Endothelial cell (in vitro differentiated cells): Measurements from ENCODE around the gene EML2. TPM values are rescaled to one million over a fixed set of nuclear protein-coding genes. Genes with fewer than 3 reads are reported as not detected.

Experiments used
- DNase-seq: peaks from one replicate; pipeline ENCODE4 v3.0.0; 2021; ENCODE audit warnings: low spot score
- H3K27ac Mint-ChIP-seq: one replicate; pipeline ENCODE4 v1.8.0; 2021; ENCODE audit warnings: mixed read lengths, inconsistent platforms; ENCODE audit not compliant: unreplicated experiment
- H3K27me3 Mint-ChIP-seq: one replicate; pipeline ENCODE4 v1.8.0; 2021; ENCODE audit warnings: mild to moderate bottlenecking, moderate library complexity, mixed read lengths, inconsistent platforms; ENCODE audit not compliant: unreplicated experiment
- H3K36me3 Mint-ChIP-seq: one replicate; pipeline ENCODE4 v1.8.0; 2021; ENCODE audit warnings: mild to moderate bottlenecking, low read depth, mixed read lengths, inconsistent platforms; ENCODE audit not compliant: unreplicated experiment
- H3K4me1 Mint-ChIP-seq: one replicate; pipeline ENCODE4 v1.8.0; 2021; ENCODE audit warnings: mild to moderate bottlenecking, mixed read lengths, inconsistent platforms; ENCODE audit not compliant: unreplicated experiment
- H3K4me3 Mint-ChIP-seq: one replicate; pipeline ENCODE4 v1.8.0; 2021; ENCODE audit warnings: mild to moderate bottlenecking, mixed read lengths, inconsistent platforms; ENCODE audit not compliant: unreplicated experiment
- H3K9me3 Mint-ChIP-seq: one replicate; pipeline ENCODE4 v1.8.0; 2021; ENCODE audit warnings: mixed read lengths, inconsistent platforms; ENCODE audit not compliant: unreplicated experiment
- total RNA-seq: library from RNA; stranded (reverse); fragmentation: NEBNext Ultra II Directional; extraction: Animal tissue kit (Norgen Biotek cat#: 25700); gene quantifications from one replicate; pipeline ENCODE4 v1.2.1, GENCODE V29; 2021; ENCODE audit not compliant: unreplicated experiment
- TF ChIP-seq, protein P1 (sequence below): fragments of 200-600 bp; sonication (generic); IDR thresholded peaks from one replicate; pipeline ENCODE4 v1.5.0; 2021; ENCODE audit warnings: antibody characterized with exemption; ENCODE audit not compliant: unreplicated experiment

EML2 gene
- total RNA-seq, 1 donor from 2014 or later: 20.3 TPM

DNA sequence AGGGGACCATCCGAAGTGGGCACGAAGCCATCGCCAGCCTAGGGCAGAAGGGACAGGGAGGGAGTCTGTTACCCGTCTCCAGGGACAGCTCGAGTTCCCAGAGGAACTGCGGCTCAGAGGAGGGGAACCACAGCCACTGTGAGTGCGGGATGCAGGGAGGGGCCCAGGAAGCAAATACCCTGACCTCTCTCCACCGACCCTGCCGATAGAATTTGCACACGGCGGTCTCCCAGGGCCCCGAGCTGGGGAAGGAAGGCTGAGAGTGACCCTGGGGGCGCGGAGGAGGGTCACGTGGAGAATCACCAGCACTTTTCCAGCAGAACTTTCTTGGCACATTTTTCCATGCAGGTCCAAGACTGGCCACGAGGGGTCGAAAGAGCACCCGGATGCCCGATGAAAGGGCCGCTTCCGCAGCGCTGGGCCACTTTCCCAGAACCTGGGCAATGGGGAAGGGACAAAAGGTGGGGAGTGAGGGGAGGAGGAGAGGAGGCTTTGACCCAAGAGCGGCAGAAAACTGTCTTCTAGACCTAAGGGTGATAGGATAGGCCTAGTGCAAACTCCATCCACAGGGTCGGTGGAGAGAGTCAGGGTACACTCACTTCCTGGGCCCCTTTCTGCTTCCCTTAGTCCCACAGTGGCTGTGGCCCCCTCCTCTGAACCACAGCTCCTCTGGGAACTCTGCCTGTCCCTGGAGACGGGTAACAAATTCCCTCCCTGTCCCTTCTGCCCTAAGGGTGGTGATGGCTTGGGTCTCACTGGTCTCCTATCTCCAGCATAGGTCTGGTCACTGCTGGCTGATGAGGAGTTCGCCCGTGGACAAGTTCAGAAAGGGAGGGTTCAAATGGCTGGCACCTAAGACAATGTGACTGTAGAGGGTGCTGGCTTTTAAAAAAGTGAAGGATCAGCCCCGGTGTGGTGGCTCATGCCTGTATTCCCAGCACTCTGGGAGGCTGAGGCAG lies 31.8 kb downstream of the EML2 start:
- Mint-ChIP-seq H3K36me3 (peaks cover 13% of the 10 kb centered on the region), H3K4me3 (peak overlapping the region; percentile 71), H3K4me1 (peaks cover 9% of the 10 kb centered on the region), H3K9me3 (no peaks in the 10 kb centered on the region), H3K27ac (peak overlapping the region; percentile 67), H3K27me3 (peaks cover 7% of the 10 kb centered on the region)
- TF ChIP-seq, protein P1, sequence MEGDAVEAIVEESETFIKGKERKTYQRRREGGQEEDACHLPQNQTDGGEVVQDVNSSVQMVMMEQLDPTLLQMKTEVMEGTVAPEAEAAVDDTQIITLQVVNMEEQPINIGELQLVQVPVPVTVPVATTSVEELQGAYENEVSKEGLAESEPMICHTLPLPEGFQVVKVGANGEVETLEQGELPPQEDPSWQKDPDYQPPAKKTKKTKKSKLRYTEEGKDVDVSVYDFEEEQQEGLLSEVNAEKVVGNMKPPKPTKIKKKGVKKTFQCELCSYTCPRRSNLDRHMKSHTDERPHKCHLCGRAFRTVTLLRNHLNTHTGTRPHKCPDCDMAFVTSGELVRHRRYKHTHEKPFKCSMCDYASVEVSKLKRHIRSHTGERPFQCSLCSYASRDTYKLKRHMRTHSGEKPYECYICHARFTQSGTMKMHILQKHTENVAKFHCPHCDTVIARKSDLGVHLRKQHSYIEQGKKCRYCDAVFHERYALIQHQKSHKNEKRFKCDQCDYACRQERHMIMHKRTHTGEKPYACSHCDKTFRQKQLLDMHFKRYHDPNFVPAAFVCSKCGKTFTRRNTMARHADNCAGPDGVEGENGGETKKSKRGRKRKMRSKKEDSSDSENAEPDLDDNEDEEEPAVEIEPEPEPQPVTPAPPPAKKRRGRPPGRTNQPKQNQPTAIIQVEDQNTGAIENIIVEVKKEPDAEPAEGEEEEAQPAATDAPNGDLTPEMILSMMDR: peak; percentile 94
- peak; percentile 85 for DNase-seq

DNA sequence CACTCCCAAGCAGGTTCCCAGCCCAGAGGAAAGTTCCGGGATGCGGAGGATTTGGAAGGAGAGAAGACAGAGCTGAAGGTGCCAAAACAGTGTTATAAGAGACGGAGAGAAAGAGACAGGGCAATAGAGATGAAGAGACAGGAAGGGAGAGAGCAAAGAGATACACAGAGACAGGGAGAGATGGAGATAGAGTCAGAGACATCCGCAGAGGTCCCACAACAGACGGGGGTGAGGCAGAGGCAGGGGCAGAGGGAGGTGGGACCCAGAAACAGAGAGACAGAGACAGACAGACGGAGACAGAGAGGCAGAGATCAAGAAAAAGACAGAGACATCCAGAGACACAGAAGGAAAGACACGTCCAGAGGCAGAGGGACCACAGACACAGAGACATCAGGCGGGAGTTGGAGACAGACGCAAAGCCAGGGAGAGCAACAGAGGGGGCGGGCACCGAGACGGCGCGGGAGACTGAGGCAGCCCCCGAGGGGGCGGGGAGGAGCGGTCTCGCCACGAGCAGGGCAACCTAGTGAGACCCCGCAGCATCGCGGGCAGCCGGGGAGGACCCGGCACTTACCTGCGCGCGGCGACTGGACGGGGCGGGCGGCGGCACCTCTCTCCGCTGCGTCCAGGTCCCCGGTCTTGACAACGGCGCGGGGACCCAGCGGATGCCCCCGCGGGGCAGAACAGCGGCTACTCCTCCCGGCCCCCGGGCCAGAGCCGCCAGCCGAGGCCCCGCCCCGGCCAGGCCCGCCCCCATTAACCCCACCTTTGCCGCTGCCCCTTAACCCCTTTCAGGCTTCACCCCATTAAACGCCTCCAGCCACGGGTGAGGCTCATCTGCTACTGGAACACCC lies 37.4 kb downstream of the EML2 start, which contains the start of gene GPR4:
GPR4 (minus strand) TSS at position 689 of the 851 bp plus-strand sequence. CDS start 10,346 bp downstream, outside the sequence.
- peaks cover 53% of the 10 kb centered on the region for H3K4me1 Mint-ChIP-seq
- TF ChIP-seq, protein P1: no peak
- H3K4me3 Mint-ChIP-seq: peak within 1 kb of the TSS; percentile 100
- peaks cover 17% of the 10 kb centered on the region for H3K27me3 Mint-ChIP-seq
- DNase-seq: peak; percentile 64
- H3K9me3 Mint-ChIP-seq: no peaks in the 10 kb centered on the region
- H3K36me3 Mint-ChIP-seq: peaks cover 7% of the 10 kb centered on the region
- H3K27ac Mint-ChIP-seq: peak within 1 kb of the TSS; percentile 96

DNA sequence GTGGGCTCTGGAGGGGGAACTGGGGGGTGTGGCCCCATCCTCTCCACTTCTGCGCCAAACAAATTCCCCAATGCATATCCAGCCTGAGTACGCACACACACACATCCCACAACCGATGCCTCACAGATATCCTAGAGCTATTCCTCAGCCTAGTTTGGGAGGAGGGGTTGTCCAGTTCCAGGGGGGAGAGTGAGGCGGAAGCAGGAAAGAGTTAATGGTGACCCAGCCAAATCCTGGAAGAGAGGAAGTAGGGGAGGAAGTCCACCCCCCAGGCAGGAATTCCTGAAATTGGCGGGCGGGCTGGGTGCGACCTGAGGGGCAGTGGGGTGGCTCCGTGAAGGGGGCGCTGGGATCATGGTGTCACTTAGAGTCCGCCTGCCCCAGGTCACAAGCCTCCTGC lies 38.1 kb downstream of the EML2 start:
- Mint-ChIP-seq H3K4me1 (peaks cover 59% of the 10 kb centered on the region), H3K27ac (peak overlapping the region; percentile 96), H3K9me3 (no peaks in the 10 kb centered on the region), H3K4me3 (peak overlapping the region; percentile 100), H3K36me3 (peaks cover 7% of the 10 kb centered on the region), H3K27me3 (peaks cover 17% of the 10 kb centered on the region)
- peak; percentile 36 for DNase-seq
- TF ChIP-seq, protein P1: no peak

DNA sequence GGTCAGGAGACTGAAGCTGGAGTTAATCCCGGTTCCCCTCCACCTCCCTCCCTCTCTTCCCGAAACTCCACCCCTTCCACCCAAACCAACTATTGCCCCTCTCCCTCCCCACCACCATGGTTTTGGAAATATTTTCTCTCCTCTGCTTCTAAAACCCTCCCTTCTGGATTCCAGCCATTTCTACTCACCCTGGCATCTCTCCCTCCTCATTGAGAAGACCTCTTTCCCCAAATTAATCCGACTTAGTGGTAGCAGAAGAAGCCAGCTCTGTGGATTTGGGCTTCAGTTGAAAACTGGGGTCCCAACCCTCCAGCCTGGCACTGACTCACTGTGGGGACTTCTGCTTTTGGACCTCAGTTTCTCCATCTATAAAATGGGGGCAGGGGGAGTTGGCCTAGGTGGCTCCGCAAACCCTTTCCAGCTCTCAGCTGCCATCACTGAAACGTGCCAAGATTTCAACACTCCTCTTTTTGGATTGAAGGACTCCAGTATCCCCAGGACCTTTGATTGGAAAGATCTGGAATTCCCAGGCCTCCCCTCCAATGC lies 38.8 kb downstream of the EML2 start:
- Mint-ChIP-seq H3K4me1 (peaks cover 62% of the 10 kb centered on the region), H3K9me3 (no peaks in the 10 kb centered on the region), H3K36me3 (peaks cover 7% of the 10 kb centered on the region), H3K4me3 (peak overlapping the region; percentile 100), H3K27ac (peak overlapping the region; percentile 57), H3K27me3 (peaks cover 14% of the 10 kb centered on the region)
- no peak for DNase-seq
- TF ChIP-seq, protein P1: no peak
